GM06990 (cell line): ENCODE measurements around the gene SLC30A10.

Source experiments
- DNase-seq: peaks from one replicate; pipeline ENCODE4 v3.0.0-alpha.2; 2011; ENCODE audit not compliant: insufficient read length; ENCODE audit errors: extremely low read depth
- H3K27me3 ChIP-seq: replicated peaks from 2 replicates; pipeline ENCODE4 v1.6.0; 2011; ENCODE audit warnings: low read length; ENCODE audit not compliant: control insufficient read depth, insufficient read depth
- H3K36me3 ChIP-seq: 2 replicates; pipeline ENCODE4 v1.5.1; 2011; ENCODE audit warnings: low read length; ENCODE audit not compliant: control insufficient read depth, insufficient read depth
- H3K4me3 ChIP-seq: replicated peaks from 2 replicates; pipeline ENCODE4 v1.5.1; 2011; ENCODE audit warnings: low read depth, mild to moderate bottlenecking, control low read depth, low read length
- TF ChIP-seq, protein P1 (sequence below): IDR thresholded peaks from 2 replicates; pipeline ENCODE4 v1.5.1; 2011; ENCODE audit warnings: low read length, control low read depth, mild to moderate bottlenecking, inconsistent platforms; ENCODE audit not compliant: insufficient read depth, poor library complexity, severe bottlenecking

The SLC30A10 gene

GRCh38 chr1:219913005-219913770, 15.2 kb downstream of the SLC30A10 start:
- TF ChIP-seq, protein P1, sequence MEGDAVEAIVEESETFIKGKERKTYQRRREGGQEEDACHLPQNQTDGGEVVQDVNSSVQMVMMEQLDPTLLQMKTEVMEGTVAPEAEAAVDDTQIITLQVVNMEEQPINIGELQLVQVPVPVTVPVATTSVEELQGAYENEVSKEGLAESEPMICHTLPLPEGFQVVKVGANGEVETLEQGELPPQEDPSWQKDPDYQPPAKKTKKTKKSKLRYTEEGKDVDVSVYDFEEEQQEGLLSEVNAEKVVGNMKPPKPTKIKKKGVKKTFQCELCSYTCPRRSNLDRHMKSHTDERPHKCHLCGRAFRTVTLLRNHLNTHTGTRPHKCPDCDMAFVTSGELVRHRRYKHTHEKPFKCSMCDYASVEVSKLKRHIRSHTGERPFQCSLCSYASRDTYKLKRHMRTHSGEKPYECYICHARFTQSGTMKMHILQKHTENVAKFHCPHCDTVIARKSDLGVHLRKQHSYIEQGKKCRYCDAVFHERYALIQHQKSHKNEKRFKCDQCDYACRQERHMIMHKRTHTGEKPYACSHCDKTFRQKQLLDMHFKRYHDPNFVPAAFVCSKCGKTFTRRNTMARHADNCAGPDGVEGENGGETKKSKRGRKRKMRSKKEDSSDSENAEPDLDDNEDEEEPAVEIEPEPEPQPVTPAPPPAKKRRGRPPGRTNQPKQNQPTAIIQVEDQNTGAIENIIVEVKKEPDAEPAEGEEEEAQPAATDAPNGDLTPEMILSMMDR = no peak
- DNase-seq = no peak
- Histone ChIP-seq H3K36me3 (no peaks in the 10 kb centered on the region), H3K4me3 (no peak overlapping the region), H3K27me3 (no peaks in the 10 kb centered on the region; the same call in 1 of the 2 replicates)

DNA sequence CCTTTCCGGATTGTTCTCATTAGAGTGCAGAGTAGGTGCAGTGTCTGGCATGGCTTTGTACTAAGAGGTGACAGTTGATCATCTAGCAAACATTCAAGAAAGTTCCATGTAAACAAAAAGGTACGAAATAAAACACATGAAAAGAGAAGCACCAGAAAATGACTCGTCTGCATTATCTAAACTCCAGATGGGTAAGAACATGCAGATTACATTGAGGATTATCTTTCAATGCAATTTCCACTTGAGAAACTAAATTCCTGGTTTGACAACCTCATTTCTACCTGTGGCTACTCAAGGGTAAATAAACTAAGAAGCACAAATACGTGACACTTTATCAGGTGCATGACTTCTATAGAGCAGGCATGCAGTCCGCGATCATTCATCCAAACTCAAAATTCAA, 17.6 kb downstream of the SLC30A10 start:
- no peak overlapping the region for H3K4me3 ChIP-seq
- no peaks in the 10 kb centered on the region for H3K36me3 ChIP-seq
- no peaks in the 10 kb centered on the region for H3K27me3 ChIP-seq
- TF ChIP-seq, protein P1 = no peak
- no peak for DNase-seq

GRCh38 chr1:219909476-219909875, 18.9 kb downstream of the SLC30A10 start:
- DNase-seq = no peak
- no peaks in the 10 kb centered on the region for H3K36me3 ChIP-seq
- H3K27me3 ChIP-seq = no peaks in the 10 kb centered on the region
- H3K4me3 ChIP-seq = no peak overlapping the region
- TF ChIP-seq, protein P1 = no peak

GRCh38 chr1:219908170-219908569, 20.2 kb downstream of the SLC30A10 start:
- no peak for DNase-seq
- Histone ChIP-seq H3K36me3 (no peaks in the 10 kb centered on the region), H3K27me3 (no peaks in the 10 kb centered on the region; the same call in 1 of the 2 replicates), H3K4me3 (no peak overlapping the region)
- TF ChIP-seq, protein P1 = no peak

- Histone ChIP-seq H3K4me3 (no peak overlapping the region), H3K36me3 (no peaks in the 10 kb centered on the region), H3K27me3 (no peaks in the 10 kb centered on the region; the same call in 1 of the 2 replicates)
- DNase-seq = no peak
- TF ChIP-seq, protein P1 = no peak
These were observed 20.6 kb downstream of the SLC30A10 start for GRCh38 chr1:219907772-219908070.
